CD1c-positive myeloid dendritic cell (primary cell): ENCODE results near the gene COMMD1.
"Not testable (repeated sequence)": the region's sequence is repeated elsewhere in the genome, so short reads cannot be mapped to it uniquely, and the experiment has no call there.

Source experiments
- DNase-seq: peaks from one replicate; pipeline ENCODE4 v3.0.0-alpha.2; 2016; ENCODE audit errors: extremely low spot score

COMMD1 gene

GRCh38 chr2:61962095-61962984 is 56.9 kb downstream of the COMMD1 start:
- DNase-seq = no peak

- DNase-seq = no peak
Measured at GRCh38 chr2:61966087-61966727, 60.7 kb downstream of the COMMD1 start.

GRCh38 chr2:61967262-61967661 is 61.8 kb downstream of the COMMD1 start:
- no peak for DNase-seq

GRCh38 chr2:61969376-61969775 is 63.9 kb downstream of the COMMD1 start:
- no peak for DNase-seq

DNA sequence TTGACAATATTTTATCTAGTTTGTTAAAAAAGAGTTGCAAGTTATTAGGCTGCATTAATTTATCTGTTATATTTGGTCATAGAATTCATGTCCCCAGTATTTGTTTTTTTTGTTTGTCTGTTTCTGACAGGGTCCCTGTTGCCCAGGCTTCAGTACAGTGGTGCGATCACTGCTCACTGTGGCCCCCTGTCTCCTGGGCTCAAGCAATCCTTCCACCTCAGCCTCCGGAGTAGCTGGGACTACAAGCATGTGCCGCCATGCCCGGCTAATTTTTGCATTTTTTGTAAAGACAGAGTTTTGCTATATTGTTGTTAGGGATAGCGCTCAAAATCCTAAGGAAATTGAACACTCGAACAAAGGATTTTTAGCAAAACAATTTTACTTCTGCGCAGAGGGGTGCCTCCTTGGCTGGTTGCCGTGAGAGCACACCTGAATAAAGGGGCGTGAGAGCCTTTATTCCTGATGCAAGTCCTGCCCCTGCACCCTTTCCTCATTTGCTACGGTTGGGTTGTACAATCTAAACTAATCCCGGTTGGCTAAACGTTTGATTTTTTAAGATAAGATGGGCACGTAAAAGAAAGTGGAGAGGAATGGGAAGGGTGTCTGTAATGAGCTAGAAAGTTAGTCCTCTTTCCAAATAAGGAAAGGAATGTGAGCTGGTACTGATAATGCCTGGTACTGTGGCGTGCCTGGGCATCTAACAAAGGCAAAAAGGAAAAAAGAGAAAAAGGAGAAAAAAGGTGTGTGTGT is 65.5 kb downstream of the COMMD1 start:
- no peak for DNase-seq

DNA sequence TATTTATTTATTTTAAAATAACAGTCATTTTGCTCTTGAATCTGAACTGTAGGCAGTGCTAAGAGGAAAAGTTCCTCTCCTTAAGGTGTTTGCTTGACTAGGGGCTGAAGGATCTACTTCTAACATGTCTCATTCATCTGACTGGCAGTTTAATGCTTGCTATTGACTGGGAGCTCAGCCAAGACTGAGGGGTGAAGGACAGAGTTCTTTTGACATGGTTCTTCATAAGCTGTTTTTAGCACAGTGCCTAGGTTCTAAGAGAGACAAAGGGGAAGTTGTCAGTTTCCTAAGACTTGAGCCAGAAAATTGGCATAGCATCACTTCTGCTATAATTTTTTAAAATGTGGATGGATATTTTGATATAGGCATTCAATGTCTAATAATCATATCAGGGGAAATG is 73.0 kb downstream of the COMMD1 start:
- DNase-seq = peak; percentile 64

DNA sequence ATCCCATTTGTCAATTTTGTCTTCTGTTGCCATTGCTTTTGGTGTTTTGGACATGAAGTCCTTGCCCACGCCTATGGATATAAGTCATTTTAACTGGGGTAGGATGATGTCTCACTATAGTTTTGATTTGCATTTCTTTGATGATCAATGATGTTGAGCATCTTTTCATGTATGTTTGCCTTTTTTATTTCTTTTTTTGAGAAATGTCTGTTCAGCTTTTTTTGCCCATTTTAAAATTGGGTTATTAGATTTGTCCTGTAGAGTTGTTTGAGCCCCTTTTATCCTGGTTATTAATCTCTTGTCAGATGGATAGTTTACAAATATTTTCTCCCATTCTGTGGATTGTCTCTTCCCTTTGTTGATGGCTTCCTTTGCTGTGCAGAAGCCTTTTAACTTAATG is 75.3 kb downstream of the COMMD1 start:
- no peak for DNase-seq

DNA sequence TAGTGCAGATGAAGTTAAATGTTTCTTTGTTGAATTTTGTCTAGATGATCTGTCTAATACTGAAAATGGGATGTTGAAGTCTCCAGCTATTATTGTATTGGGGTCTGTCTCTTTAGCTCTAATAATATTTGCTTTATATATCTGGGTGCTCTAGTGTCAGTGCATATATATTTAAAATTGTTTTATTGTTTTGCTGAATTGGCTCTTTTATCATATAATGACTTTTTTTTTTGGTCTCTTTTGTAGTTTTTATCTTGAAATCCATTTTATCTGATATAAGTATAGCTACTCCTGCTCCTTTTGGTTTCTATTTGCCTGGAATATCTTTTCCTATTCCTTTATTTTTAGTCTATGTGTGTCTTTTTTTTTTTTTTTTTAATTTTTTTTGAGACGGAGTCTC is 79.2 kb downstream of the COMMD1 start:
- DNase-seq = no peak

GRCh38 chr2:61988462-61989366 is 83.2 kb downstream of the COMMD1 start:
- no peak for DNase-seq

DNA sequence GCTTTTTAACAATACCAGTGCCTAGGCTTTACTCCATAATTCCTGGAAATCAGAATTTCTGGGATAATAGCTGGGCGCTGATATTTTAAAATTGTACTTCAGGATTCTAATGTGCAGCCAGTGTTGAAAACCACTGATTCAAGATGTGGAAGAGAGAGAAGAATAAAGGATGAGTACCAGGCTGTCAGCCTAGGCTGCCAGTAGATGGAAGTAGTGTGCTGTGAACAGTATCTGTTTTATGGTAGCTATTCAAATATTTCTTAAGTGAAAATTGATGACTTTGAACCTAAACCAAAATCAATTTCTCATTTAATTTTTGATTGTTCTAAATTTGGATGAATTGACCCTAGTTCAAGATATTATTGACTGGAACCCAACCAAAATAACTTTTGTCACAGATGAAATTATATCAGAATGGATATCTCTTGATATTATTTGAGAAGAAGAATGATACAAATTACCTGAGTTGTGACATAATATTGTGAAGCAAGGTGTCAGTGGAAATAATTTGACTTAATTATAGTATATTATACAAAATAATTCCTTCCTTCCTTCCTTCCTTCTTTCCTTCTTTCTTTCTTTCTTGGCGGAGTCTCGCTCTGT is 88.0 kb downstream of the COMMD1 start:
- peak; percentile 33 for DNase-seq

- no peak for DNase-seq
Measured at GRCh38 chr2:61994531-61994930, 89.1 kb downstream of the COMMD1 start.

GRCh38 chr2:61995065-61995464 is 89.6 kb downstream of the COMMD1 start:
- no peak for DNase-seq

DNA sequence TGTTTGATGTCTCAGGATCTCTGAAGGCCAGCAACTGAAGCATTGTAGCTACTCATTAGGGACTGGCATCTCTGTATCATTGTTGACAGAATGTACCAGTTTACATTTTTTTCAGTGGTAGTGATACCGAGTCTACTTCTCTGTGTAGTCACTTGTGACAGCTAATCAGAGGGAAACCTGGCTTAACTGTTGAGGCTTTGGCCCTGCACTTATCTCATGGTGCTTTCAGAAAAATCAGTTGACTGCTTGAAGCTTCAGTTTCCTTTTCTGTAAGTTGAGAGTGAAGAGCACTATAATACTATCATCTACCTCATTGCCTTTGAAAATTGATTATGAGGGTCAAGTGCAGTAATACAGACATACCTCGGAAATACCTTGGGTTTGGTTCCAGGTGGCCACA is 90.0 kb downstream of the COMMD1 start:
- DNase-seq = no peak

GRCh38 chr2:61998426-61998825 is 93.0 kb downstream of the COMMD1 start:
- DNase-seq = no peak

DNA sequence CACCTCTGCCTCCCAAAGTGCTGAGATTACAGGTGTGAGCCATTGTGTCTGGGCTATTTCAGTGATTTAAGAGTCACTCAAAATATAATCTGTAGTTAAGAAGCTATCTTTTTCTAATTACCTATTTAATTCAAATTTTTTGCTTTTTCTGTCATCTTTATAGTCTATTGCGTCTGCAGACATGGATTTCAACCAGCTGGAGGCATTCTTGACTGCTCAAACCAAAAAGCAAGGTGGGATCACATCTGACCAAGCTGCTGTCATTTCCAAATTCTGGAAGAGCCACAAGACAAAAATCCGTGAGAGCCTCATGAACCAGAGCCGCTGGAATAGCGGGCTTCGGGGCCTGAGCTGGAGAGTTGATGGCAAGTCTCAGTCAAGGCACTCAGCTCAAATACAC is 95.1 kb downstream of the COMMD1 start:
- DNase-seq = no peak

DNA sequence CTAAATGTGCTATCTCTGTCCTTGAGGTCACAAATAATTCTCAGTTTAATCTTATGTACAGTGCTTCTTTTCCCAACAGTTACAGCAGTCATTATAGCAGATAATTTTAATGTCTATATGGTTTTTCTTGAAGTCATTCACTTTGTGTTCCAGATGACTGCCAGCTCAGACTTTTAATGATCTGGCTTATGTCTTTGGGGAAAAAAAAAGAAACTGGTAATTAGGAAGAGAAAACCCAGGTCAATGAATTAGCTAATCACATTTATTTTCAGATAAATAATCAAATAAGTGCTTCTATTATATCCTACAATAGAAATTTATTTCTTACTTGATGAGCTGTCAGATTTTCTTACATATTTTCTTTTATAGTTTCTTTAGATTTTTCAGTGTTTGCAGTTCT is 96.0 kb downstream of the COMMD1 start:
- no peak for DNase-seq

DNA sequence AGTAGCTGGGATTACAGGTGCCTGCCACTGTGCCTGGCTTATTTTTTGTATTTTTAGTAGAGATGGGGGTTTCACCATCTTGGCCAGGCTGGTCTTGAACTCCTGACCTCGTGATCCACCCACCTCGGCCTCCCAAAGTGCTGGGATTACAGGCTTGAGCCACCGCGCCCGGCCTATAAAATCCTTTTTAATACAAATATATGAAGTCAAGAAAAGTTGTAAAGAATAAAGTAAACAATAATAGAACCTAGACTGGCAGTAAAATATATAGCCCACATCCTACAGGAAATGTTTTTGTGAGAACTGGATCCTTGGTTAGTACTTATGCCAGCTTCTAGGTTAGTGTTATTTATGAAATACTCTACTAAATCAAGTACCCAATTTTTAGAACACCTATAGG is 99.0 kb downstream of the COMMD1 start:
- DNase-seq = not testable (repeated sequence)

- DNase-seq = no peak
Measured at GRCh38 chr2:62007555-62007954, 102.1 kb downstream of the COMMD1 start.

DNA sequence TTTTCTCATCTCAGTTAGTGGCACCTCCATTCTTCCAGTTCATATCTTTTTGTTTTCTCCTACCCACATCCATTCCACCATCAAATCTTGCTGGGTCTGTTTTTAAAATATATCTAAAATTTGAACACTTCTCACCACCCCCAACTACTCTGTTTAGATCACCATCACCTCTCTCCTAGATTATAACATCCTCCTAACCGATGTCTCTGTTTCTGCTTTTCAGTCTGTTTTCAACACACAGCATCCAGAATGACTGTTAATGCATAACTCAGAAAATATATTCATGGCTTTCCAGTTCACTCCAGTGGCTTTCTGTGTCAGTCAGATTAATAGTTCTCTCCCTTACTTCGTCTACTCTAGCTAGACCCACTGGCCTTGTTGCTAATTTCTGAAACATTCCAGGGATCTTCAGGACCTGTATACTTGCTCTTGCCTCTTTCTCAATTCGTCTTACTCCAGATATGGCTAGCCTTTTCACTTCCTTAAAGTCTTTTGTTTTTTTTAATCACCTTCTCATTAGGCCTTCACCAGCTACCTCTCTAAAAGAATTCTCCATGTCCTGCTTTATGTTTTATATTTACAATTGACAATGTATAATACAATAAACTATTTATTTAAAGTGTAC is 105.3 kb downstream of the COMMD1 start:
- peak; percentile 27 for DNase-seq

- no peak for DNase-seq
Measured at GRCh38 chr2:62013641-62014040, 108.2 kb downstream of the COMMD1 start.

GRCh38 chr2:62014102-62014501 is 108.6 kb downstream of the COMMD1 start:
- no peak for DNase-seq
